Esophagus squamous epithelium (tissue), 5 donors: ENCODE measurements around the gene ENGASE. TPM values are rescaled to one million over a fixed set of nuclear protein-coding genes. Genes with fewer than 3 reads are reported as not detected.

ENCODE experiments used
- DNase-seq: peaks from one replicate; lab custom pipeline; 2025; lab: John Stamatoyannopoulos, UW
- H3K27ac ChIP-seq, 4 donors: fragments of 200-600 bp; sonication (generic); one replicate each; pipeline ENCODE4 v1.5.1; 2016 to 2019; ENCODE audit warnings: mild to moderate bottlenecking in 1 of 4
- H3K27me3 ChIP-seq, 4 donors: fragments of 200-600 bp; sonication (generic); 1 replicate in 3 of 4; 2 replicates in 1 of 4; pipeline versions ENCODE4 v1.5.1 to v1.6.0; 2017 to 2021; ENCODE audit warnings: antibody characterized with exemption in 1 of 4
- H3K36me3 ChIP-seq, 3 donors: fragments of 200-600 bp; sonication (generic); one replicate each; pipeline ENCODE4 v1.5.1; 2016 to 2019
- H3K4me1 ChIP-seq, 3 donors: fragments of 200-600 bp; sonication (generic); one replicate each; pipeline ENCODE4 v1.5.1; 2017 to 2019
- H3K4me3 ChIP-seq, 4 donors: fragments of 200-600 bp; sonication (generic); 1 replicate in 3 of 4; 2 replicates in 1 of 4; pipeline ENCODE4 v1.5.1; 2016 to 2019; ENCODE audit warnings: mild to moderate bottlenecking in 2 of 4, moderate library complexity in 1 of 4
- H3K9me3 ChIP-seq, 3 donors: fragments of 200-600 bp; sonication (generic); one replicate each; pipeline ENCODE4 v1.5.1; 2016 to 2019
- POLR2A ChIP-seq, 4 donors: fragments of 450-650 bp; IDR thresholded peaks; one replicate each; pipeline ENCODE4 v1.6.1; 2017; ENCODE audit warnings: antibody characterized with exemption in 4 of 4, mild to moderate bottlenecking in 4 of 4, moderate library complexity in 3 of 4
- WGBS, 2 donors: methylation state at CpG; one replicate each; pipeline ENCODE4 v1.1.5; 2018; 5-methylcytosine and 5-hydroxymethylcytosine counted together
- intact Hi-C: fragments of 100-400 bp; cut with DNase I; formaldehyde crosslinking; loops from one replicate; pipeline ENCODE4 v1.15.0; 2022
- total RNA-seq, 4 donors: library from RNA; depleted of rRNA; stranded (reverse); fragments of >200 nt; gene quantifications; one replicate each; pipeline ENCODE4 v1.1.0, GENCODE V29; 2016
- TF ChIP-seq, protein P1 (sequence below), 6 experiments: fragments of 450-650 bp in 4 of 6; fragments of 200-600 bp in 2 of 6; sonication (generic) in 2 of 6; IDR thresholded peaks; one replicate each; pipeline ENCODE4 v1.5.1; 2016 to 2019; ENCODE audit warnings: antibody characterized with exemption in 6 of 6, mild to moderate bottlenecking in 4 of 6, moderate library complexity in 4 of 6
- donor health status: DM: yes; HTN: yes; CAD: no.

The ENGASE gene
- total RNA-seq, 4 donors from 2014 or later = 6.0 to 32.2 (median 9.5) TPM

DNA sequence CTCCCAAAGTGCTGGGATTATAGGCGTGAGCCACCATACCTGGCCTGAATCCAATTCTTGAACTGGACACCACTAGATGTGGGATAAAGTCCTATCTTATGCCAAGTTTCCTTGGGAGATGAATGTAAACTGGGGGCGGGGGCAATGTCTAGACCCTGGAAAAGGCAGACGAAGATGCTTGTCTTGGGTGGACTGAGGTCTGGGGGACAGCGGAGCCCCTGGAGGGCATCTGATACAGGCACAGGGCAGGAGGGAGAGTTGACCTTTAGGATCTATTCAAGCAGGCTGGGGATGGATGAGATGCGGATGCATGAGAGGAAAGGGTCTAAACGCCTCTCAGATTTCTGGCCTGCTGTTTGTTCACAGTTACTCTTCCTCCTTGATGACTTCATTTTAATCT lies 38.9 kb upstream of the ENGASE start:
- DNase-seq = no peak
- H3K4me3 ChIP-seq = no peak overlapping the region
- no peak for TF ChIP-seq POLR2A (IDR thresholded peaks at IDR 0.05)
- TF ChIP-seq, protein P1, sequence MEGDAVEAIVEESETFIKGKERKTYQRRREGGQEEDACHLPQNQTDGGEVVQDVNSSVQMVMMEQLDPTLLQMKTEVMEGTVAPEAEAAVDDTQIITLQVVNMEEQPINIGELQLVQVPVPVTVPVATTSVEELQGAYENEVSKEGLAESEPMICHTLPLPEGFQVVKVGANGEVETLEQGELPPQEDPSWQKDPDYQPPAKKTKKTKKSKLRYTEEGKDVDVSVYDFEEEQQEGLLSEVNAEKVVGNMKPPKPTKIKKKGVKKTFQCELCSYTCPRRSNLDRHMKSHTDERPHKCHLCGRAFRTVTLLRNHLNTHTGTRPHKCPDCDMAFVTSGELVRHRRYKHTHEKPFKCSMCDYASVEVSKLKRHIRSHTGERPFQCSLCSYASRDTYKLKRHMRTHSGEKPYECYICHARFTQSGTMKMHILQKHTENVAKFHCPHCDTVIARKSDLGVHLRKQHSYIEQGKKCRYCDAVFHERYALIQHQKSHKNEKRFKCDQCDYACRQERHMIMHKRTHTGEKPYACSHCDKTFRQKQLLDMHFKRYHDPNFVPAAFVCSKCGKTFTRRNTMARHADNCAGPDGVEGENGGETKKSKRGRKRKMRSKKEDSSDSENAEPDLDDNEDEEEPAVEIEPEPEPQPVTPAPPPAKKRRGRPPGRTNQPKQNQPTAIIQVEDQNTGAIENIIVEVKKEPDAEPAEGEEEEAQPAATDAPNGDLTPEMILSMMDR (IDR thresholded peaks at IDR 0.05) = no peak
- no peaks in the 10 kb centered on the region for H3K9me3 ChIP-seq
- H3K27ac ChIP-seq = peak overlapping the region in 1 of 4 donors; percentile 14
- peaks cover 0 to 11% (median 0%) of the 10 kb centered on the region in 4 donors for H3K27me3 ChIP-seq
- H3K36me3 ChIP-seq = no peaks in the 10 kb centered on the region
- peaks cover 14 to 69% (median 35%) of the 10 kb centered on the region in 3 donors for H3K4me1 ChIP-seq
- 81 to 87% methylated on average over 5 of the region's 6 CpGs for WGBS, 2 donors
- intact Hi-C loops = no loop called here

GRCh38 chr17:79036181-79036580 lies 38.4 kb upstream of the ENGASE start:
- Histone ChIP-seq H3K27ac (peak overlapping the region in 3 of 4 donors; percentile 4 to 14 (median 8)), H3K36me3 (no peaks in the 10 kb centered on the region), H3K4me3 (no peak overlapping the region), H3K27me3 (peaks cover 0 to 11% (median 0%) of the 10 kb centered on the region in 4 donors), H3K4me1 (peaks cover 14 to 69% (median 35%) of the 10 kb centered on the region in 3 donors), H3K9me3 (no peaks in the 10 kb centered on the region)
- WGBS, 2 donors = 89 to 97% methylated on average over 6 of the region's 6 CpGs
- no peak for TF ChIP-seq POLR2A (IDR thresholded peaks at IDR 0.05)
- TF ChIP-seq, protein P1 (IDR thresholded peaks at IDR 0.05) = no peak
- DNase-seq = no peak
- intact Hi-C loops = no loop called here

DNA sequence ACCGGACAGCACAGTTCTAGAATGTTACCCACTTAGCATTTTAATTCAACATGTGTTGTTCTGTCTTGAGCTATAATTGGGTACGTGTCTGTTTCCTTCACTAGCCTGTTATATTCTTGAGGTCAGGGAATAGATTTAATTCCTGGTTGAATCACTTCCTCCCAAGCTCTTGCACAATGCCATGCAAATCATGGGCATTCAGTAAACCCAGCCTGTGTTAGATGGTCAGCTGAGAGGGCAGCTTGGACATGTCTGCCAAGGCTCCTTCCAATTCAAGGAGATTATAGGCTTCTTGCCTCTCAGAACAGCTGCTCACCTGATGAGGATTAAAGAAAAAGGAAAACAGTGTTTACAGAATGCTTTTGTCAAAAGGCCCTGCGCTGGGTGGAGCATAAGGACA lies 38.0 kb upstream of the ENGASE start:
- TF ChIP-seq POLR2A (IDR thresholded peaks at IDR 0.05) = no peak
- TF ChIP-seq, protein P1 (IDR thresholded peaks at IDR 0.05) = no peak
- H3K4me3 ChIP-seq = no peak overlapping the region
- no peak for DNase-seq
- whole genome bisulfite sequencing, 2 donors = 48 to 54% methylated on average over 3 of the region's 3 CpGs
- H3K4me1 ChIP-seq = peaks cover 14 to 66% (median 35%) of the 10 kb centered on the region in 3 donors
- peak overlapping the region in 3 of 4 donors; percentile 4 to 42 (median 22) for H3K27ac ChIP-seq
- peaks cover 0 to 7% (median 0%) of the 10 kb centered on the region in 4 donors for H3K27me3 ChIP-seq
- no peaks in the 10 kb centered on the region for H3K36me3 ChIP-seq
- intact Hi-C loops = no loop called here
- no peaks in the 10 kb centered on the region for H3K9me3 ChIP-seq

GRCh38 chr17:79038545-79039135 lies 36.0 kb upstream of the ENGASE start:
- H3K4me1 ChIP-seq = peaks cover 8 to 54% (median 31%) of the 10 kb centered on the region in 3 donors
- 29 to 38% methylated on average over 6 to 8 of the region's 8 CpGs for WGBS, 2 donors

GRCh38 chr17:79039171-79039570 lies 35.5 kb upstream of the ENGASE start:
- TF ChIP-seq POLR2A (IDR thresholded peaks at IDR 0.05) = no peak
- TF ChIP-seq, protein P1 (IDR thresholded peaks at IDR 0.05) = no peak
- no peaks in the 10 kb centered on the region for H3K27me3 ChIP-seq
- intact Hi-C loops = no loop called here
- no peaks in the 10 kb centered on the region for H3K36me3 ChIP-seq
- peak overlapping the region; percentile 15 to 84 (median 70) for H3K27ac ChIP-seq
- no peak for DNase-seq
- peaks cover 3 to 49% (median 26%) of the 10 kb centered on the region in 3 donors for H3K4me1 ChIP-seq
- H3K9me3 ChIP-seq = no peaks in the 10 kb centered on the region
- WGBS, 2 donors = 81 to 83% methylated on average over 8 of the region's 8 CpGs
- H3K4me3 ChIP-seq = no peak overlapping the region

More at GRCh38 chr17:79038545-79039135, 36.0 kb upstream of the ENGASE start:
- no peaks in the 10 kb centered on the region for H3K9me3 ChIP-seq
- no peak for TF ChIP-seq POLR2A (IDR thresholded peaks at IDR 0.05)
- TF ChIP-seq, protein P1 (IDR thresholded peaks at IDR 0.05) = no peak
- DNase-seq = no peak
- H3K36me3 ChIP-seq = no peaks in the 10 kb centered on the region
- H3K27ac ChIP-seq = peak overlapping the region; percentile 15 to 84 (median 70)
- no peak overlapping the region for H3K4me3 ChIP-seq
- no peaks in the 10 kb centered on the region for H3K27me3 ChIP-seq
- intact Hi-C loops = no loop called here
